ENCODE measurements around the gene S100PBP. TPM values are rescaled to one million over a fixed set of nuclear protein-coding genes. Genes with fewer than 3 reads are reported as not detected.
A peak's percentile ranks its signal among the peaks of the same experiment; 100 is the strongest.

The S100PBP gene
- total and polyA plus RNA-seq, 9 of the 15 experiments (the other 6 are each of a cell fraction or from before 2014, with no cell fraction given) = 22.9 to 60.2 (median 32.9) TPM

GRCh38 chr1:32874860-32875752, 57.7 kb downstream of the S100PBP start:
- intact Hi-C loops (cut with micrococcal nuclease) = loop anchor here (5.0 kb wide), 2 partner anchors 103 to 473 kb away; no protein-coding TSS in a partner anchor
- in situ Hi-C loops (cut with MboI) = loop anchor here (5.0 to 25.0 kb wide), 2 partner anchors 353 to 737 kb away; no protein-coding TSS in a partner anchor
- FAIRE-seq (no peak), ATAC-seq (no peak), DNase-seq (ENCODE audit: extremely low read depth in 1 of 4, low spot score in 3 of 4) (no peak)
- no peak overlapping the region for H3K4me3 ChIP-seq
- no peak overlapping the region for H2AFZ ChIP-seq (ENCODE audit: low read depth, low read length)
- TF ChIP-seq SMARCA5 (IDR thresholded peaks at IDR 0.05) (0 out of 2 replicates have a peak, but pooled peaks have one; percentile 8), ADNP (tag; IDR thresholded peaks at IDR 0.05) (0 out of 2 replicates have a peak, but pooled peaks have one; percentile 5), ZBTB49 (CRISPR knock-in tag; IDR thresholded peaks at IDR 0.05; ENCODE audit: borderline replicate concordance) (no peak), ZFP36 (IDR thresholded peaks at IDR 0.05; ENCODE audit: low read depth, low read length, partially characterized antibody) (peak; percentile 58), NONO (IDR thresholded peaks at IDR 0.05; ENCODE audit: low read depth in 2 of 2, low read length in 1 of 2) (no peak)
- no peaks in the 10 kb centered on the region for H3K79me2 ChIP-seq (ENCODE audit: control insufficient read depth, insufficient read depth, low read length)
- no peaks in the 10 kb centered on the region for H3K9me1 ChIP-seq (ENCODE audit: control insufficient read depth, insufficient read depth, low read length)
- peaks cover 7 to 16% of the 10 kb centered on the region in 2 experiments; a peak in 4 of 5 replicates for H3K4me1 ChIP-seq (replicated peaks in 1 of 2; ENCODE audit: control insufficient read depth in 2 of 2, insufficient read depth in 2 of 2, low read length in 2 of 2)
- POLR2A ChIA-PET = interaction anchor here (0.6 to 1.7 kb wide), 9 partner anchors 8 to 213 kb away, joined by 3 to 6 read pairs (median 3); no protein-coding TSS in a partner anchor
- CTCF ChIA-PET (ENCODE audit: low intra/inter-chr PET ratio) = interaction anchor here (0.7 to 3.6 kb wide), 3 partner anchors 163 to 215 kb away, joined by 3 to 29 read pairs (median 7); no protein-coding TSS in a partner anchor
- H3K27me3 ChIP-seq (ENCODE audit: control insufficient read depth in 2 of 2, insufficient read depth in 2 of 2, low read length in 2 of 2) = peaks cover 19 to 39% of the 10 kb centered on the region in 2 experiments; a peak in 4 of 5 replicates
- peaks cover 29% of the 10 kb centered on the region for H4K20me1 ChIP-seq (replicated peaks; ENCODE audit: control insufficient read depth, insufficient read depth, low read length)
- peak overlapping the region in 1 of 2 experiments; percentile 45; a peak in 1 of 4 replicates for H3K9ac ChIP-seq (ENCODE audit: insufficient read depth in 1 of 2, low read depth in 2 of 2, low read length in 2 of 2)
- H3K9me3 ChIP-seq (replicated peaks; ENCODE audit: control insufficient read depth, insufficient read depth, low read depth, low read length) = no peaks in the 10 kb centered on the region
- H3K36me3 ChIP-seq (ENCODE audit: control insufficient read depth, insufficient read depth, low read length) = no peaks in the 10 kb centered on the region
- BruUV-seq (replicated peaks) = no TSS peak
- no peak overlapping the region for H3K4me2 ChIP-seq (ENCODE audit: insufficient read depth, low read length)
- WGBS (ENCODE audit: insufficient coverage, low coverage, missing lambda C conversion rate) = 2% methylated on average over 5 of the region's 5 CpGs
- H3K27ac ChIP-seq (ENCODE audit: extremely low read depth, low read depth, low read length) = no peak overlapping the region

Data from K562 (cell line).